Hepatocyte (in vitro differentiated cells): ENCODE measurements around the gene DTX3. TPM values are rescaled to one million over a fixed set of nuclear protein-coding genes. Genes with fewer than 3 reads are reported as not detected.

ENCODE experiments used
- DNase-seq: peaks from one replicate; pipeline ENCODE4 v3.0.0-alpha.2; 2016; ENCODE audit warnings: low spot score
- H2AFZ ChIP-seq: fragments of 200-600 bp; sonication (generic); 2 replicates; pipeline ENCODE4 v1.6.0; 2016; ENCODE audit warnings: antibody characterized with exemption, mild to moderate bottlenecking
- H3K27ac ChIP-seq: fragments of 200-600 bp; sonication (generic); 2 replicates; pipeline ENCODE4 v1.5.1; 2016; ENCODE audit warnings: mild to moderate bottlenecking
- H3K27me3 ChIP-seq: fragments of 200-600 bp; sonication (generic); 2 replicates; pipeline ENCODE4 v1.6.1; 2016
- H3K36me3 ChIP-seq: fragments of 200-600 bp; sonication (generic); replicated peaks from 2 replicates; pipeline ENCODE4 v1.5.1; 2016; ENCODE audit warnings: low read depth; ENCODE audit not compliant: insufficient read depth
- H3K4me1 ChIP-seq: fragments of 200-600 bp; sonication (generic); 2 replicates; pipeline ENCODE4 v1.5.1; 2016; ENCODE audit warnings: mild to moderate bottlenecking, moderate library complexity; ENCODE audit not compliant: insufficient read depth
- H3K4me2 ChIP-seq: fragments of 200-600 bp; sonication (generic); 2 replicates; pipeline ENCODE4 v1.6.0; 2016
- H3K4me3 ChIP-seq: fragments of 200-600 bp; sonication (generic); 2 replicates; pipeline ENCODE4 v1.5.1; 2016; ENCODE audit warnings: mild to moderate bottlenecking
- H3K79me2 ChIP-seq: fragments of 200-600 bp; sonication (generic); 2 replicates; pipeline ENCODE4 v1.6.0; 2017; ENCODE audit warnings: mild to moderate bottlenecking
- H3K9me2 ChIP-seq: fragments of 200-600 bp; sonication (generic); replicated peaks from 2 replicates; pipeline ENCODE4 v1.6.0; 2017; ENCODE audit warnings: mild to moderate bottlenecking; ENCODE audit not compliant: insufficient read depth
- H3K9me3 ChIP-seq: fragments of 200-600 bp; sonication (generic); 2 replicates; pipeline ENCODE4 v1.5.1; 2016; ENCODE audit warnings: low read depth, mild to moderate bottlenecking
- H4K20me1 ChIP-seq: fragments of 200-600 bp; sonication (generic); 2 replicates; pipeline ENCODE4 v1.6.0; 2016; ENCODE audit warnings: mild to moderate bottlenecking; ENCODE audit not compliant: insufficient read depth, poor library complexity, severe bottlenecking
- EZH2 ChIP-seq: fragments of 200-600 bp; sonication (generic); IDR thresholded peaks from 2 replicates; pipeline ENCODE4 v1.6.1; 2016; ENCODE audit warnings: antibody characterized with exemption, mild to moderate bottlenecking, borderline replicate concordance
- EZH2phosphoT487 ChIP-seq: fragments of 200-600 bp; sonication (generic); IDR thresholded peaks from one replicate; pipeline ENCODE4 v1.6.1; 2018; ENCODE audit warnings: antibody characterized with exemption, mild to moderate bottlenecking, low read depth, moderate library complexity; ENCODE audit not compliant: unreplicated experiment, severe bottlenecking
- WGBS: methylation state at CpG from one replicate; pipeline ENCODE4 v1.1.6; 2016; ENCODE audit warnings: low lambda C conversion rate; ENCODE audit errors: missing lambda C conversion rate; 5-methylcytosine and 5-hydroxymethylcytosine counted together
- polyA plus RNA-seq: library from polyadenylated mRNA; unstranded; fragments of >200 nt; fragmentation: Nextera tagmentation; extraction: Ambion mirVana; gene quantifications from 2 replicates; pipeline ENCODE4 v1.2.1, GENCODE V29; 2016
- total RNA-seq: library from RNA; depleted of rRNA; stranded (reverse); fragments of >200 nt; gene quantifications from 2 replicates; pipeline ENCODE4 v1.2.3, GENCODE V29; 2014
- TF ChIP-seq, protein P1 (sequence below): fragments of 200-600 bp; sonication (generic); IDR thresholded peaks from 2 replicates; pipeline ENCODE4 v1.5.1; 2016; ENCODE audit warnings: antibody characterized with exemption, mild to moderate bottlenecking; ENCODE audit not compliant: poor library complexity

DTX3 gene
- total and polyA plus RNA-seq, 2 experiments from 2014 or later: 19.9 to 31.2 TPM

DNA sequence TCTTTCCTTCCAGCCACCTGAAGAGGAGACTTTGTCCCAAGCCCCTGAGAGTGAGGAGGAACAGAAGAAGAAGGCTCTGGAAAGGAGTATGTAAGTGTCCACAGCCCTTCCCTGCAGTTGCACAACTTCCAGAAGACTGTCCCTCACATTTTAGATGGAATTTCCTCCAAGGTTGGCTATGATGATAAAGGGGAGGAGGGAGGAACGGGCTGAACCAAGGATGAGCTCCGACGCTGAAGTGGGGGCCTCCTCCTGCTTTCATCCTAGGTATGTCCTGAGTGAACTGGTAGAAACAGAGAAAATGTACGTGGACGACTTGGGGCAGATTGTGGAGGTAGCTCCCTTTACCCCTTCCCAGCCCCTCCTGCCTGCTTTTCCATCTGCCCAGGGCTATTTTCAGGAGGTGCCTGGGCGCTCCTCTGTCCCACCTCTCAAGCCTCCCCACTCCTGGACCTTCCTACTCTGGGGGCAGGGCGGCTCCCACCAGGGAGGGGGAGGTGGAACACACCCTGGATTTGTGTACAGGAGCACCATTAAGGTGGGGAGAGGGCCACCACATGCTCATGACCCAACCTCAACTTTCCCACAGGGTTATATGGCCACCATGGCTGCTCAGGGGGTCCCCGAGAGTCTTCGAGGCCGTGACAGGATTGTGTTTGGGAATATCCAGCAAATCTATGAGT lies 8.9 kb downstream of the DTX3 start:
- 86% methylated on average over 10 of the region's 10 CpGs for WGBS
- TF ChIP-seq EZH2phosphoT487 (no peak), EZH2 (no peak)
- TF ChIP-seq, protein P1, sequence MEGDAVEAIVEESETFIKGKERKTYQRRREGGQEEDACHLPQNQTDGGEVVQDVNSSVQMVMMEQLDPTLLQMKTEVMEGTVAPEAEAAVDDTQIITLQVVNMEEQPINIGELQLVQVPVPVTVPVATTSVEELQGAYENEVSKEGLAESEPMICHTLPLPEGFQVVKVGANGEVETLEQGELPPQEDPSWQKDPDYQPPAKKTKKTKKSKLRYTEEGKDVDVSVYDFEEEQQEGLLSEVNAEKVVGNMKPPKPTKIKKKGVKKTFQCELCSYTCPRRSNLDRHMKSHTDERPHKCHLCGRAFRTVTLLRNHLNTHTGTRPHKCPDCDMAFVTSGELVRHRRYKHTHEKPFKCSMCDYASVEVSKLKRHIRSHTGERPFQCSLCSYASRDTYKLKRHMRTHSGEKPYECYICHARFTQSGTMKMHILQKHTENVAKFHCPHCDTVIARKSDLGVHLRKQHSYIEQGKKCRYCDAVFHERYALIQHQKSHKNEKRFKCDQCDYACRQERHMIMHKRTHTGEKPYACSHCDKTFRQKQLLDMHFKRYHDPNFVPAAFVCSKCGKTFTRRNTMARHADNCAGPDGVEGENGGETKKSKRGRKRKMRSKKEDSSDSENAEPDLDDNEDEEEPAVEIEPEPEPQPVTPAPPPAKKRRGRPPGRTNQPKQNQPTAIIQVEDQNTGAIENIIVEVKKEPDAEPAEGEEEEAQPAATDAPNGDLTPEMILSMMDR: no peak
- H3K4me1 ChIP-seq: peaks cover 13% of the 10 kb centered on the region
- no peaks in the 10 kb centered on the region for H3K9me3 ChIP-seq
- no peak for DNase-seq
- H3K4me3 ChIP-seq: no peak overlapping the region
- H2AFZ ChIP-seq: no peak overlapping the region
- H3K27ac ChIP-seq: no peak overlapping the region
- peaks cover 73% of the 10 kb centered on the region for H3K27me3 ChIP-seq
- no peaks in the 10 kb centered on the region for H3K36me3 ChIP-seq
- H4K20me1 ChIP-seq: no peaks in the 10 kb centered on the region
- H3K4me2 ChIP-seq: no peak overlapping the region
- no peaks in the 10 kb centered on the region for H3K9me2 ChIP-seq
- no peaks in the 10 kb centered on the region for H3K79me2 ChIP-seq

DNA sequence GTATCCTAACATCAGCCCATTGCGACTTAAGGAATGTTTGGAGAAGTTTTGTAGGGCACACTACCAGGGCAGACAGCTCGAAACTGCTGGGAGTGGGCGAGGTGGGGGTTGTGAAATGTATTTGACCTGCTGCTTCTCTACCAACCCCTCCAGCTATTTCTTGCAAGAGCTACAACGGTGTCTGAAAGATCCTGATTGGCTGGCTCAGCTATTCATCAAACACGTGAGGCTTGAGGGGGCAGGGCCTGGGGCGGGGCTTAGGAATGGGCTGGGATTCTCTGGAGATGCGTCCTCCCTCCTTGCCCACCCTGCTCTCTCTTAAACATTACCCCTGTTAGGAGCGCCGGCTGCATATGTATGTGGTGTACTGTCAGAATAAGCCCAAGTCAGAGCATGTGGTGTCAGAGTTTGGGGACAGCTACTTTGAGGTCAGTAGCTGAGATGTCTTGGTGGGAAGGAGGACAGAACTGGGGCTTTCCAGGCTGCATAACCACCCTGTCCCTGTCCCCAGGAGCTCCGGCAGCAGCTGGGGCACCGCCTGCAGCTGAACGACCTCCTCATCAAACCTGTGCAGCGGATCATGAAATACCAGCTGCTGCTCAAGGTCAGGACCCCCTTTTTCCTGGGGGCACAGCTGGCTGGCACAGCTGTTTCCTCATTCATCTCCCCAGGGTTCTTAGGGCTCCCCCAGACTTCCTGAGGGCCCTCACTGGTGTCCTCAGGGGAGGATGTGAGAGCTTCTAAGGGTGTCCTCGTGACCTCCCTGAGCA lies 9.7 kb downstream of the DTX3 start:
- Histone ChIP-seq H3K79me2 (no peaks in the 10 kb centered on the region), H3K9me3 (no peaks in the 10 kb centered on the region), H3K4me2 (no peak overlapping the region), H2AFZ (no peak overlapping the region), H3K27ac (no peak overlapping the region), H3K36me3 (no peaks in the 10 kb centered on the region), H4K20me1 (no peaks in the 10 kb centered on the region), H3K4me3 (no peak overlapping the region), H3K4me1 (peaks cover 16% of the 10 kb centered on the region), H3K27me3 (peaks cover 81% of the 10 kb centered on the region), H3K9me2 (no peaks in the 10 kb centered on the region)
- WGBS: 64% methylated on average over 14 of the region's 14 CpGs
- no peak for DNase-seq
- TF ChIP-seq EZH2phosphoT487 (no peak), EZH2 (no peak)
- TF ChIP-seq, protein P1: no peak

GRCh38 chr12:57614948-57615500 lies 10.4 kb downstream of the DTX3 start:
- Histone ChIP-seq H3K79me2 (no peaks in the 10 kb centered on the region), H3K36me3 (no peaks in the 10 kb centered on the region), H3K4me3 (no peak overlapping the region), H2AFZ (no peak overlapping the region), H3K27ac (no peak overlapping the region), H3K9me2 (no peaks in the 10 kb centered on the region), H3K27me3 (peaks cover 86% of the 10 kb centered on the region), H3K4me1 (peaks cover 14% of the 10 kb centered on the region), H3K9me3 (no peaks in the 10 kb centered on the region), H3K4me2 (no peak overlapping the region), H4K20me1 (no peaks in the 10 kb centered on the region)
- whole genome bisulfite sequencing: 85% methylated on average over 11 of the region's 11 CpGs
- DNase-seq: no peak
- TF ChIP-seq, protein P1: no peak
- no peak for TF ChIP-seq EZH2phosphoT487
- no peak for TF ChIP-seq EZH2
